ENCODE measurements around the gene HSPBAP1. TPM values are rescaled to one million over a fixed set of nuclear protein-coding genes. Genes with fewer than 3 reads are reported as not detected.

The HSPBAP1 gene
- total RNA-seq, 6 experiments from 2014 or later = 2.4 to 4.0 (median 3.3) TPM

DNA sequence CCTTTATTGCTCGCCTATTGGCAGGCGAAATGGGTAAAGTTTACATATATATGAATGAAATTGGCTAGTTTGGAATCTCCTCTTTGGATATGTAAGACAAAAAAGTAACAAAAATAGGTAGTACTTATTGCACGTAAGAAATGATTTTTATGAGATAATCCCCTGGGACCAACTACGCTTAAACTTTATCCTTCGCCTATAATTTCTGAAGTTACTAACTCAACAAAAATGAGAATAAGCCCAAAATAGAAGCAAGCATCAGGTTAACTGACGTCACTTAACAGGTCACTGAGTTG is 800 bp upstream of the HSPBAP1 start:
- DNase-seq (no peak), ATAC-seq (no peak)
- Histone ChIP-seq H3K27me3 (no peaks in the 10 kb centered on the region), H3K27ac (peak overlapping the region; percentile 87 to 90 (median 89)), H3K9me3 (no peaks in the 10 kb centered on the region), H3K4me3 (peak overlapping the region; percentile 64 to 87 (median 77)), H3K36me3 (no peaks in the 10 kb centered on the region), H3K4me1 (peaks cover 0 to 16% (median 5%) of the 10 kb centered on the region in 4 donors)
- 2% methylated on average over 6 of the region's 6 CpGs for WGBS (ENCODE audit: insufficient coverage, low coverage, low lambda C conversion rate, missing lambda C conversion rate)
- intact Hi-C loops (cut with DNase I) = no loop called here
- TF ChIP-seq POLR2A (IDR thresholded peaks at IDR 0.05) = no peak
- TF ChIP-seq, protein P1, sequence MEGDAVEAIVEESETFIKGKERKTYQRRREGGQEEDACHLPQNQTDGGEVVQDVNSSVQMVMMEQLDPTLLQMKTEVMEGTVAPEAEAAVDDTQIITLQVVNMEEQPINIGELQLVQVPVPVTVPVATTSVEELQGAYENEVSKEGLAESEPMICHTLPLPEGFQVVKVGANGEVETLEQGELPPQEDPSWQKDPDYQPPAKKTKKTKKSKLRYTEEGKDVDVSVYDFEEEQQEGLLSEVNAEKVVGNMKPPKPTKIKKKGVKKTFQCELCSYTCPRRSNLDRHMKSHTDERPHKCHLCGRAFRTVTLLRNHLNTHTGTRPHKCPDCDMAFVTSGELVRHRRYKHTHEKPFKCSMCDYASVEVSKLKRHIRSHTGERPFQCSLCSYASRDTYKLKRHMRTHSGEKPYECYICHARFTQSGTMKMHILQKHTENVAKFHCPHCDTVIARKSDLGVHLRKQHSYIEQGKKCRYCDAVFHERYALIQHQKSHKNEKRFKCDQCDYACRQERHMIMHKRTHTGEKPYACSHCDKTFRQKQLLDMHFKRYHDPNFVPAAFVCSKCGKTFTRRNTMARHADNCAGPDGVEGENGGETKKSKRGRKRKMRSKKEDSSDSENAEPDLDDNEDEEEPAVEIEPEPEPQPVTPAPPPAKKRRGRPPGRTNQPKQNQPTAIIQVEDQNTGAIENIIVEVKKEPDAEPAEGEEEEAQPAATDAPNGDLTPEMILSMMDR (IDR thresholded peaks at IDR 0.05) = no peak

DNA sequence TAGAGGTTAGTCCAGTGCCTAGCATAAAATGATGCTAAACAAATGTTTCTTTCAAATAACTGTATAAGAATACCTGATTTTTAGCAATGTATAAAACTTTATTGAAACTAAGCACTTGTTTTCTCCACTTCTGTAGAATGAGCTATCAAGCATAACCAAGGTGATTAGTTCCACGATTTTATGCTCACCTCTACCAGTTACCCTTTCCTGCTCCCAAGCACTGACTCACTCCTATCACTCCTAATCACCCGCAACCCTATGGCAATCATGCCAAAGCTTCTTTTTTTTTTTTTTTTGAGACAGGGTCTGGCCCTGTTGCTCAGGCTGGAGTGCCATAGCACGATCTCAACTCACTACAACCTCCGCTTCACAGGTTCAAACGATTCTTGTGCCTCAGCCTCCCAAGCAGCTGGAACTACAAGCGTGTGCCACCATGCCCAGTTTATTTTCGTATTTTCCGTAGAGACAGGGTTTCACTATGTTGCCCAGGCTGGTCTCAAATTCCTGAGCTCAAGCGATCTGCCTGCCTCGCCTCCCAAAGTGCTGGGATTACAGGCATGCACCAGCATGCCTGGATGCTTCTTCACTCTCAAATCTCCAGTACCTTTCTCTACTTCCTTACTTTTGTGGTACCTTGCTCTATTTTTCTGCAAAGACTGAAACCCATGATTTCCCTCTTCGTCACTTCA is 3.9 kb downstream of the HSPBAP1 start:
- no peak for TF ChIP-seq POLR2A (IDR thresholded peaks at IDR 0.05)
- TF ChIP-seq, protein P1 (IDR thresholded peaks at IDR 0.05) = no peak
- Histone ChIP-seq H3K4me3 (no peak overlapping the region), H3K4me1 (peaks cover 0 to 9% (median 0%) of the 10 kb centered on the region in 4 donors), H3K36me3 (no peaks in the 10 kb centered on the region), H3K9me3 (no peaks in the 10 kb centered on the region), H3K27ac (no peak overlapping the region), H3K27me3 (no peaks in the 10 kb centered on the region)
- DNase-seq (no peak), ATAC-seq (no peak)
- intact Hi-C loops (cut with DNase I) = no loop called here
- WGBS (ENCODE audit: insufficient coverage, low coverage, low lambda C conversion rate, missing lambda C conversion rate) = 81% methylated on average over 11 of the region's 11 CpGs

- H3K9me3 ChIP-seq = no peaks in the 10 kb centered on the region
- 100% methylated on average over 2 of the region's 2 CpGs for WGBS (ENCODE audit: insufficient coverage, low coverage, low lambda C conversion rate, missing lambda C conversion rate)
- H3K27ac ChIP-seq = no peak overlapping the region
- no peaks in the 10 kb centered on the region for H3K27me3 ChIP-seq
- intact Hi-C loops (cut with DNase I) = no loop called here
- DNase-seq = no peak
- peaks cover 0 to under 1% (median 0%) of the 10 kb centered on the region in 4 donors for H3K4me1 ChIP-seq
- H3K4me3 ChIP-seq = no peak overlapping the region
- TF ChIP-seq POLR2A (IDR thresholded peaks at IDR 0.05) = no peak
- TF ChIP-seq, protein P1 (IDR thresholded peaks at IDR 0.05) = no peak
- no peak for ATAC-seq
- H3K36me3 ChIP-seq = no peaks in the 10 kb centered on the region
Measured at GRCh38 chr3:122787872-122788271, 5.8 kb downstream of the HSPBAP1 start.

- ATAC-seq (no peak), DNase-seq (no peak)
- no peaks in the 10 kb centered on the region for H3K27me3 ChIP-seq
- H3K4me1 ChIP-seq = no peaks in the 10 kb centered on the region
- intact Hi-C loops (cut with DNase I) = no loop called here
- H3K36me3 ChIP-seq = no peaks in the 10 kb centered on the region
- H3K27ac ChIP-seq = no peak overlapping the region
- no peak for TF ChIP-seq POLR2A (IDR thresholded peaks at IDR 0.05)
- TF ChIP-seq, protein P1 (IDR thresholded peaks at IDR 0.05) = no peak
- 93% methylated on average over 1 of the region's 1 CpG for WGBS (ENCODE audit: insufficient coverage, low coverage, low lambda C conversion rate, missing lambda C conversion rate)
- H3K4me3 ChIP-seq = no peak overlapping the region
- no peaks in the 10 kb centered on the region for H3K9me3 ChIP-seq
Measured at GRCh38 chr3:122786066-122786465, 7.6 kb downstream of the HSPBAP1 start.
